A549 (cell line): Measurements from ENCODE around the gene KSR2. TPM values are rescaled to one million over a fixed set of nuclear protein-coding genes. Genes with fewer than 3 reads are reported as not detected.

ENCODE experiments used
- ATAC-seq, 2 experiments: fragments of 200-7000 bp in 1 of 2; fragments of >200 bp in 1 of 2; cut with Nextera tagmentation in 1 of 2; cut with Tn5 transposase in 1 of 2; 3 replicates each; pipeline versions ENCODE4 v1.8.0 to v1.9.1; 2018 to 2020; ENCODE audit warnings: mild to moderate bottlenecking in 1 of 2, moderate library complexity in 1 of 2
- CTCF ChIA-PET: fragments of 300-600 bp; sonication (Branson Sonifier 250); formaldehyde crosslinking; extraction: SDS; loops from one replicate; lab custom pipeline; 2021; ENCODE audit warnings: antibody characterized with exemption, inconsistent platforms; lab: Yijun Ruan, JAX
- POLR2A ChIA-PET: fragments of 350-600 bp; formaldehyde crosslinking; extraction: SDS; loops from one replicate; lab custom pipeline; 2021; ENCODE audit warnings: antibody characterized with exemption, inconsistent platforms; lab: Yijun Ruan, JAX
- DNase-seq, 2 experiments: peaks; one replicate each; pipeline versions ENCODE4 v3.0.0 to v3.0.0-alpha.2; 2011 to 2016; ENCODE audit warnings: low read depth in 1 of 2, low spot score in 1 of 2
- FAIRE-seq: peaks from 2 replicates; lab custom pipeline; 2011; peaks lifted over from hg19 to GRCh38; lab: Jason Lieb, UNC
- H3K27ac ChIP-seq, 2 experiments: fragments of >200 bp; sonication (Bioruptor Twin); formaldehyde crosslinking; 3 replicates each; pipeline ENCODE4 v1.5.1; 2016 to 2017
- H3K4me1 ChIP-seq: fragments of >200 bp; sonication (Bioruptor Twin); formaldehyde crosslinking; 3 replicates; pipeline ENCODE4 v1.6.1; 2016
- H3K4me2 ChIP-seq: fragments of >200 bp; sonication (Bioruptor Twin); formaldehyde crosslinking; 3 replicates; pipeline ENCODE4 v1.6.1; 2016
- H3K4me3 ChIP-seq: fragments of >200 bp; sonication (Bioruptor Twin); formaldehyde crosslinking; 3 replicates; pipeline ENCODE4 v1.5.1; 2016
- H3K9me3 ChIP-seq: fragments of >200 bp; sonication (Bioruptor Twin); formaldehyde crosslinking; 3 replicates; pipeline ENCODE4 v1.6.1; 2016
- BCL3 ChIP-seq: fragments of >200 bp; sonication (Bioruptor Twin); formaldehyde crosslinking; IDR thresholded peaks from 3 replicates; pipeline ENCODE4 v1.6.1; 2016
- CBX2 ChIP-seq: fragments of 200-600 bp; sonication (generic); IDR thresholded peaks from 2 replicates; pipeline ENCODE4 v1.6.1; 2016; ENCODE audit warnings: low read depth, mild to moderate bottlenecking, borderline replicate concordance
- CEBPB ChIP-seq, 2 experiments: fragments of >200 bp in 1 of 2; sonication (Bioruptor Twin) in 1 of 2; formaldehyde crosslinking in 1 of 2; IDR thresholded peaks; 2 replicates each; pipeline ENCODE4 v1.6.1; 2012 to 2016
- CHD2 ChIP-seq: fragments of 150-350 bp; IDR thresholded peaks from 2 replicates; pipeline ENCODE4 v1.6.1; 2014; ENCODE audit warnings: low read length; ENCODE audit not compliant: partially characterized antibody
- EP300 ChIP-seq, 2 experiments: fragments of >200 bp; sonication (Bioruptor Twin); formaldehyde crosslinking; IDR thresholded peaks; 2 replicates in 1 of 2; 3 replicates in 1 of 2; pipeline ENCODE4 v1.6.1; 2016 to 2017
- ESRRA ChIP-seq: fragments of 150-350 bp; IDR thresholded peaks from 2 replicates; pipeline ENCODE4 v1.6.1; 2014; ENCODE audit warnings: mild to moderate bottlenecking, low read length, borderline replicate concordance
- FOSL2 ChIP-seq, 2 experiments: fragments of 450-650 bp in 1 of 2; fragments of >200 bp in 1 of 2; sonication (Bioruptor Twin) in 1 of 2; formaldehyde crosslinking; IDR thresholded peaks; 2 replicates each; pipeline versions ENCODE4 v1.5.0 to v1.6.1; 2016 to 2020; ENCODE audit warnings: mild to moderate bottlenecking in 1 of 2, moderate library complexity in 1 of 2
- HOXA7 ChIP-seq: fragments of 250-450 bp; sonication (Bioruptor Pico); IDR thresholded peaks from 2 replicates; pipeline ENCODE4 v1.5.0; 2020; ENCODE audit warnings: mild to moderate bottlenecking, moderate library complexity
- HOXB5 ChIP-seq: fragments of 250-450 bp; sonication (Bioruptor Pico); IDR thresholded peaks from 2 replicates; pipeline ENCODE4 v1.5.0; 2020; ENCODE audit warnings: mild to moderate bottlenecking, moderate library complexity
- JUN ChIP-seq, 2 experiments: fragments of >200 bp; sonication (Bioruptor Twin); formaldehyde crosslinking; IDR thresholded peaks; 2 replicates in 1 of 2; 3 replicates in 1 of 2; pipeline ENCODE4 v1.6.1; 2016 to 2017
- MAZ ChIP-seq: fragments of 150-350 bp; IDR thresholded peaks from 2 replicates; pipeline ENCODE4 v1.6.1; 2014; ENCODE audit warnings: antibody characterized with exemption, low read depth, low read length, borderline replicate concordance
- NFE2L2 ChIP-seq: fragments of 150-350 bp; conservative IDR thresholded peaks from 2 replicates; pipeline ENCODE4 v1.6.1; 2014; ENCODE audit warnings: low read length
- NPAS2 ChIP-seq: fragments of 250-450 bp; sonication (Bioruptor Pico); IDR thresholded peaks from 2 replicates; pipeline ENCODE4 v1.8.0; 2022; ENCODE audit warnings: mild to moderate bottlenecking, moderate library complexity, borderline replicate concordance
- PBX3 ChIP-seq: IDR thresholded peaks from 2 replicates; pipeline ENCODE4 v1.6.1; 2012
- POLR2AphosphoS2 ChIP-seq: conservative IDR thresholded peaks from 2 replicates; pipeline ENCODE4 v1.6.1; 2012; ENCODE audit warnings: low read length, improper control_type of control experiment, inconsistent platforms
- RFX5 ChIP-seq: fragments of 450-650 bp; IDR thresholded peaks from 2 replicates; pipeline ENCODE4 v1.7.1; 2014; ENCODE audit warnings: antibody characterized with exemption, mild to moderate bottlenecking, moderate library complexity
- RNF2 ChIP-seq: fragments of 200-600 bp; sonication (generic); IDR thresholded peaks from 2 replicates; pipeline ENCODE4 v1.6.1; 2016; ENCODE audit warnings: low read depth, mild to moderate bottlenecking, antibody characterized with exemption, moderate library complexity, borderline replicate concordance
- ZFP36 ChIP-seq: fragments of 450-650 bp; IDR thresholded peaks from 2 replicates; pipeline ENCODE4 v1.6.1; 2014; ENCODE audit warnings: borderline replicate concordance; ENCODE audit not compliant: partially characterized antibody
- ZSCAN20 ChIP-seq: fragments of 250-450 bp; sonication (Bioruptor Pico); IDR thresholded peaks from 2 replicates; pipeline ENCODE4 v1.8.0; 2022; ENCODE audit warnings: mild to moderate bottlenecking, moderate library complexity
- WGBS: methylation state at CpG from one replicate; pipeline ENCODE4 v1.1.6; 2017; ENCODE audit errors: missing lambda C conversion rate; 5-methylcytosine and 5-hydroxymethylcytosine counted together
- polyA plus RNA-seq, 4 experiments: library from polyadenylated mRNA; depleted of rRNA in 3 of 4; stranded (reverse); fragments of >200 nt; fragmentation: RNase III in 1 of 4; extraction: RNeasy Plus Mini Kit Qiagen cat#74134 plus additional on column Dnase treatment in 1 of 4; gene quantifications; 2 replicates in 3 of 4; 3 replicates in 1 of 4; pipeline ENCODE4 v1.2.3, GENCODE V29; 2011 to 2017

The KSR2 gene
- polyA plus RNA-seq, 2 of the 4 experiments (the other 2 are of a cell fraction): 0.37 to 1.2 TPM

- TF ChIP-seq RNF2 (no peak), BCL3 (no peak), ZSCAN20 (CRISPR knock-in tag) (no peak), CHD2 (no peak), ESRRA (no peak)
- TF ChIP-seq, all 56 proteins: peak for 0
Observed at GRCh38 chr12:117456076-117456475, 512.7 kb downstream of the KSR2 start (continued).

- no peak overlapping the region for H3K27ac ChIP-seq
- DNase-seq (no peak), ATAC-seq (no peak), FAIRE-seq (no peak)
- 44% methylated on average over 4 of the region's 4 CpGs for WGBS
- POLR2A ChIA-PET: no interaction called here
- H3K4me2 ChIP-seq: no peak overlapping the region
- CTCF ChIA-PET: no interaction called here
- no peaks in the 10 kb centered on the region for H3K4me1 ChIP-seq
- no peak overlapping the region for H3K4me3 ChIP-seq
- H3K9me3 ChIP-seq: no peaks in the 10 kb centered on the region; the same call in 2 of the 3 replicates
- no peak for TF ChIP-seq ZFP36
- TF ChIP-seq JUN (IDR thresholded peaks at IDR 0.05): no peak
- TF ChIP-seq CEBPB (IDR thresholded peaks at IDR 0.05): peak in 1 of 2 experiments; percentile 65; a peak in 3 of 4 replicates
Observed at GRCh38 chr12:117453961-117454360, 514.8 kb downstream of the KSR2 start.

GRCh38 chr12:117452112-117452511 is 516.7 kb downstream of the KSR2 start:
- no peak for DNase-seq
- no peak overlapping the region for H3K27ac ChIP-seq

More at GRCh38 chr12:117452112-117452511, 516.7 kb downstream of the KSR2 start:
- Histone ChIP-seq H3K4me3 (no peak overlapping the region), H3K4me2 (no peak overlapping the region)
- CTCF ChIA-PET: interaction anchor here (1.1 to 1.7 kb wide), 2 partner anchors 16 to 135 kb away, joined by 3 to 5 read pairs; no protein-coding TSS in a partner anchor
- no peak for ATAC-seq
- no peak for FAIRE-seq
- no peak for TF ChIP-seq HOXB5
- no peak for TF ChIP-seq ZFP36
- no peak for TF ChIP-seq ZSCAN20 (CRISPR knock-in tag)
- no peak for TF ChIP-seq MAZ
- no peak for TF ChIP-seq CBX2
- no peak for TF ChIP-seq NPAS2
- no peak for TF ChIP-seq PBX3
- no peak for TF ChIP-seq RFX5
- no peak for TF ChIP-seq EP300 (IDR thresholded peaks at IDR 0.05)
- TF ChIP-seq BCL3: no peak
- no peak for TF ChIP-seq POLR2AphosphoS2
- TF ChIP-seq HOXA7 (CRISPR knock-in tag): no peak
- TF ChIP-seq NFE2L2: no peak
- no peak for TF ChIP-seq FOSL2 (IDR thresholded peaks at IDR 0.05)
- TF ChIP-seq FOSL2 (CRISPR knock-in tag; IDR thresholded peaks at IDR 0.05): no peak
- TF ChIP-seq, all 56 proteins: peak for 0
- H3K9me3 ChIP-seq: no peaks in the 10 kb centered on the region; the same call in 2 of the 3 replicates
- H3K4me1 ChIP-seq: no peaks in the 10 kb centered on the region
- POLR2A ChIA-PET: no interaction called here
- 76% methylated on average over 6 of the region's 6 CpGs for WGBS
